Liver (tissue), 9 donors: ENCODE measurements around the gene MAFG. TPM values are rescaled to one million over a fixed set of nuclear protein-coding genes. Genes with fewer than 3 reads are reported as not detected.

Experiments used
- DNase-seq: peaks from one replicate; pipeline ENCODE4 v3.0.0-alpha.2; 2017; ENCODE audit warnings: low spot score
- H3K27ac ChIP-seq, 2 donors: one replicate each; pipeline ENCODE4 v1.7.0; 2013; ENCODE audit warnings: inconsistent platforms in 2 of 2, low read length in 2 of 2, control low read depth in 1 of 2, low read depth in 1 of 2, mild to moderate bottlenecking in 1 of 2
- H3K27me3 ChIP-seq, 4 donors: one replicate each; pipeline versions ENCODE4 v1.6.1 to v1.7.0; 2013; ENCODE audit warnings: low read length in 3 of 4, inconsistent platforms in 1 of 4, mild to moderate bottlenecking in 1 of 4, moderate library complexity in 1 of 4; ENCODE audit not compliant: control insufficient read depth in 4 of 4, insufficient read depth in 4 of 4
- H3K36me3 ChIP-seq, 4 donors: one replicate each; pipeline versions ENCODE4 v1.6.1 to v1.7.0; 2013; ENCODE audit warnings: low read length in 3 of 4, mild to moderate bottlenecking in 3 of 4, low read depth in 1 of 4, moderate library complexity in 1 of 4; ENCODE audit not compliant: control insufficient read depth in 4 of 4, insufficient read depth in 3 of 4
- H3K4me1 ChIP-seq, 4 donors: one replicate each; pipeline versions ENCODE4 v1.6.1 to v1.7.0; 2013; ENCODE audit warnings: low read length in 3 of 4, mild to moderate bottlenecking in 3 of 4, moderate library complexity in 1 of 4; ENCODE audit not compliant: control insufficient read depth in 4 of 4, insufficient read depth in 4 of 4
- H3K4me3 ChIP-seq, 3 donors: one replicate each; pipeline versions ENCODE4 v1.6.1 to v1.7.0; 2013; ENCODE audit warnings: low read length in 3 of 3, control low read depth in 1 of 3, low read depth in 1 of 3, mild to moderate bottlenecking in 1 of 3
- H3K9ac ChIP-seq, 2 donors: one replicate each; pipeline ENCODE4 v1.7.0; 2013; ENCODE audit warnings: low read length in 2 of 2, mild to moderate bottlenecking in 2 of 2, moderate library complexity in 2 of 2, control low read depth in 1 of 2, low read depth in 1 of 2
- H3K9me3 ChIP-seq, 4 donors: one replicate each; pipeline versions ENCODE4 v1.6.1 to v1.7.0; 2013; ENCODE audit warnings: low read length in 3 of 4; ENCODE audit not compliant: control insufficient read depth in 4 of 4
- EGR1 ChIP-seq, 2 donors: IDR thresholded peaks; 2 replicates each; pipeline ENCODE4 v1.6.1; 2016 to 2018; ENCODE audit warnings: antibody characterized with exemption in 2 of 2, low read depth in 2 of 2
- GABPA ChIP-seq, 2 donors: IDR thresholded peaks in 1 of 2; conservative IDR thresholded peaks in 1 of 2; 2 replicates each; pipeline ENCODE4 v1.6.1; 2016; ENCODE audit warnings: antibody characterized with exemption in 2 of 2, mild to moderate bottlenecking in 1 of 2, moderate library complexity in 1 of 2
- HNF4A ChIP-seq, 2 donors: conservative IDR thresholded peaks; 2 replicates each; pipeline ENCODE4 v1.6.1; 2016; ENCODE audit warnings: antibody characterized with exemption in 2 of 2, mild to moderate bottlenecking in 2 of 2
- NR2F2 ChIP-seq: IDR thresholded peaks from 2 replicates; pipeline ENCODE4 v1.6.1; 2016; ENCODE audit warnings: antibody characterized with exemption
- RAD21 ChIP-seq, 2 donors: IDR thresholded peaks; 2 replicates each; pipeline ENCODE4 v1.6.1; 2016; ENCODE audit warnings: antibody characterized with exemption in 2 of 2, mild to moderate bottlenecking in 2 of 2
- RXRA ChIP-seq, 2 donors: IDR thresholded peaks; 2 replicates each; pipeline ENCODE4 v1.6.1; 2017 to 2018; ENCODE audit warnings: antibody characterized with exemption in 2 of 2, mild to moderate bottlenecking in 1 of 2
- SP1 ChIP-seq: IDR thresholded peaks from 2 replicates; pipeline ENCODE4 v1.6.1; 2018; ENCODE audit warnings: antibody characterized with exemption, mild to moderate bottlenecking
- TAF1 ChIP-seq: conservative IDR thresholded peaks from 2 replicates; pipeline ENCODE4 v1.6.1; 2016; ENCODE audit warnings: antibody characterized with exemption, mild to moderate bottlenecking
- YY1 ChIP-seq: IDR thresholded peaks from 2 replicates; pipeline ENCODE4 v1.6.1; 2016; ENCODE audit warnings: antibody characterized with exemption, mild to moderate bottlenecking
- WGBS: extraction: QIAGEN DNeasy Blood & Tissue Kit; methylation state at CpG from one replicate; pipeline ENCODE4 v1.1.7; 2013; 5-methylcytosine and 5-hydroxymethylcytosine counted together
- polyA plus RNA-seq, 2 donors: library from polyadenylated mRNA; stranded (reverse) in 1 of 2; unstranded in 1 of 2; fragments of 200-250 nt in 1 of 2; fragments of >200 nt in 1 of 2; fragmentation: Nextera tagmentation in 1 of 2; extraction: Ambion mirVana in 1 of 2; gene quantifications; one replicate each; pipeline versions ENCODE4 v1.2.1 to v1.2.3, GENCODE V29; 2013 to 2015
- total RNA-seq, 2 donors: library from RNA; depleted of rRNA; stranded (reverse); fragments of >200 nt; gene quantifications; one replicate each; pipeline ENCODE4 v1.2.3, GENCODE V29; 2014
- TF ChIP-seq, protein P1 (sequence below): IDR thresholded peaks from 2 replicates; pipeline ENCODE4 v1.6.1; 2016; ENCODE audit warnings: antibody characterized with exemption
- TF ChIP-seq, protein P2 (sequence below): fragments of 150-350 bp; IDR thresholded peaks from 2 replicates; pipeline ENCODE4 v1.5.1; 2017; ENCODE audit warnings: improper control_type of control experiment, low read depth, low read length; ENCODE audit not compliant: missing input control
- TF ChIP-seq, protein P3 (sequence below): IDR thresholded peaks from 2 replicates; pipeline ENCODE4 v1.6.1; 2016; ENCODE audit warnings: antibody characterized with exemption, mild to moderate bottlenecking
- TF ChIP-seq, protein P4 (sequence below): IDR thresholded peaks from 2 replicates; pipeline ENCODE4 v1.6.1; 2016; ENCODE audit warnings: antibody characterized with exemption
- TF ChIP-seq, protein P5 (sequence below): IDR thresholded peaks from 2 replicates; pipeline ENCODE4 v1.6.1; 2016; ENCODE audit warnings: antibody characterized with exemption
- donor health status: healthy.
- donor health status: healthy.
- donor health status: healthy.
- donor health status: healthy.
- donor health status: healthy.

The MAFG gene
- total and polyA plus RNA-seq, 4 donors: 3.0 to 17.0 (median 8.9) TPM

DNA sequence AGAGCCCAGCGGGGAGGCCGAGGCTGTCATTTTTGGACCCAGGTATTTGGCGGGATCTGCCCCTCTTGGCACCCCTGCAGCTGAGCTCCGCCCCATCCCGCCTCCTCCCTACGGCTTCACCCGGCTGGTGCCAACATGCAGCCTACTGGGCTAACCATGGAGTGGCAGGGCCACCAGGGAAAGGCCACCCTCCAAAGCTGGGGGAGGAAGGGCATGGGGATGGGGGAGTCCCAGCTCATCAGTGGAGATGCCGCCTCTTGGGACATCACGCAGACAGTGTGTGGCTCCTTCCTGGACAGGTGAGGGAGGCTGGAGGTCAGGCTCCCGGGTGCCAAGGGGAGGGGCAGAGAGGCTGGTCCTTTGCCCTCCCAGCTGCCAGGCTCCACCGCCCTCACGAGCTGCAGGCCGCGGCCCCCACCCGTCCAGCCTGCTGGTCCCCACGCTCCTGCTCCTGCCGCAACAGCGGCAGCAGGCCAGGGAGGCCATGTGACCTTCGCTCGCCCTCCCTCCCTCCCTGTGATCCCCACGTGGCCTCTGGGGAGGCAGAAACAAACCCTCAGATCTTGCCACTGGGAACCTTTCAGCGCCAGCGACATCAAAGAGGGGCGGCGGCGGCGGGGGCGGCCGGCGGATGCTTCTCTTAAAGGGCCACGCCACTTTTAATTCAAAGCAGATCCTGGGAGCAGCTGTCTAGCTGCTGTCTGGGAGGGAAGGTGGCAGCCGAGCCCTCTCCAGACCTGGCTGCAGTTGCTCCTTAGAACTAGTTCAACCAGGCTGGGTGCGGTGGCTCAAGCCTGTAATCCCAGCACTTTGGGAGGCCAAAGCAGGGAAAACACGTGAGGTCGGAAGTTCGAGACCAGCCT is 40.2 kb upstream of the MAFG start:
- WGBS: 9% methylated on average over 36 of the region's 36 CpGs
- Histone ChIP-seq H3K36me3 (no peaks in the 10 kb centered on the region), H3K9me3 (no peaks in the 10 kb centered on the region), H3K4me3 (peak overlapping the region in 1 of 3 donors; percentile 16), H3K9ac (no peak overlapping the region), H3K4me1 (peaks cover 8 to 35% (median 18%) of the 10 kb centered on the region in 4 donors), H3K27me3 (no peaks in the 10 kb centered on the region), H3K27ac (peak overlapping the region; percentile 3 to 58)
- TF ChIP-seq HNF4A (conservative IDR thresholded peaks at IDR 0.05) (peak; percentile 47 to 61), TAF1 (no peak), YY1 (peak; percentile 70), RXRA (IDR thresholded peaks at IDR 0.05) (peak; percentile 65 to 69), EGR1 (IDR thresholded peaks at IDR 0.05; ENCODE audit: low read depth in 2 of 2) (peak; percentile 98 to 99), NR2F2 (peak; percentile 26), RAD21 (IDR thresholded peaks at IDR 0.05) (peak in 1 of 2 donors; percentile 27), SP1 (peak; percentile 62), GABPA (IDR thresholded peaks at IDR 0.05 in 1 of 2, conservative IDR thresholded peaks at IDR 0.05 in 1 of 2) (peak in 1 of 2 donors; percentile 58)
- TF ChIP-seq, protein P1, sequence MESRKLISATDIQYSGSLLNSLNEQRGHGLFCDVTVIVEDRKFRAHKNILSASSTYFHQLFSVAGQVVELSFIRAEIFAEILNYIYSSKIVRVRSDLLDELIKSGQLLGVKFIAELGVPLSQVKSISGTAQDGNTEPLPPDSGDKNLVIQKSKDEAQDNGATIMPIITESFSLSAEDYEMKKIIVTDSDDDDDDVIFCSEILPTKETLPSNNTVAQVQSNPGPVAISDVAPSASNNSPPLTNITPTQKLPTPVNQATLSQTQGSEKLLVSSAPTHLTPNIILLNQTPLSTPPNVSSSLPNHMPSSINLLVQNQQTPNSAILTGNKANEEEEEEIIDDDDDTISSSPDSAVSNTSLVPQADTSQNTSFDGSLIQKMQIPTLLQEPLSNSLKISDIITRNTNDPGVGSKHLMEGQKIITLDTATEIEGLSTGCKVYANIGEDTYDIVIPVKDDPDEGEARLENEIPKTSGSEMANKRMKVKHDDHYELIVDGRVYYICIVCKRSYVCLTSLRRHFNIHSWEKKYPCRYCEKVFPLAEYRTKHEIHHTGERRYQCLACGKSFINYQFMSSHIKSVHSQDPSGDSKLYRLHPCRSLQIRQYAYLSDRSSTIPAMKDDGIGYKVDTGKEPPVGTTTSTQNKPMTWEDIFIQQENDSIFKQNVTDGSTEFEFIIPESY: no peak
- TF ChIP-seq, protein P2, sequence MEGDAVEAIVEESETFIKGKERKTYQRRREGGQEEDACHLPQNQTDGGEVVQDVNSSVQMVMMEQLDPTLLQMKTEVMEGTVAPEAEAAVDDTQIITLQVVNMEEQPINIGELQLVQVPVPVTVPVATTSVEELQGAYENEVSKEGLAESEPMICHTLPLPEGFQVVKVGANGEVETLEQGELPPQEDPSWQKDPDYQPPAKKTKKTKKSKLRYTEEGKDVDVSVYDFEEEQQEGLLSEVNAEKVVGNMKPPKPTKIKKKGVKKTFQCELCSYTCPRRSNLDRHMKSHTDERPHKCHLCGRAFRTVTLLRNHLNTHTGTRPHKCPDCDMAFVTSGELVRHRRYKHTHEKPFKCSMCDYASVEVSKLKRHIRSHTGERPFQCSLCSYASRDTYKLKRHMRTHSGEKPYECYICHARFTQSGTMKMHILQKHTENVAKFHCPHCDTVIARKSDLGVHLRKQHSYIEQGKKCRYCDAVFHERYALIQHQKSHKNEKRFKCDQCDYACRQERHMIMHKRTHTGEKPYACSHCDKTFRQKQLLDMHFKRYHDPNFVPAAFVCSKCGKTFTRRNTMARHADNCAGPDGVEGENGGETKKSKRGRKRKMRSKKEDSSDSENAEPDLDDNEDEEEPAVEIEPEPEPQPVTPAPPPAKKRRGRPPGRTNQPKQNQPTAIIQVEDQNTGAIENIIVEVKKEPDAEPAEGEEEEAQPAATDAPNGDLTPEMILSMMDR: no peak
- TF ChIP-seq, protein P3, sequence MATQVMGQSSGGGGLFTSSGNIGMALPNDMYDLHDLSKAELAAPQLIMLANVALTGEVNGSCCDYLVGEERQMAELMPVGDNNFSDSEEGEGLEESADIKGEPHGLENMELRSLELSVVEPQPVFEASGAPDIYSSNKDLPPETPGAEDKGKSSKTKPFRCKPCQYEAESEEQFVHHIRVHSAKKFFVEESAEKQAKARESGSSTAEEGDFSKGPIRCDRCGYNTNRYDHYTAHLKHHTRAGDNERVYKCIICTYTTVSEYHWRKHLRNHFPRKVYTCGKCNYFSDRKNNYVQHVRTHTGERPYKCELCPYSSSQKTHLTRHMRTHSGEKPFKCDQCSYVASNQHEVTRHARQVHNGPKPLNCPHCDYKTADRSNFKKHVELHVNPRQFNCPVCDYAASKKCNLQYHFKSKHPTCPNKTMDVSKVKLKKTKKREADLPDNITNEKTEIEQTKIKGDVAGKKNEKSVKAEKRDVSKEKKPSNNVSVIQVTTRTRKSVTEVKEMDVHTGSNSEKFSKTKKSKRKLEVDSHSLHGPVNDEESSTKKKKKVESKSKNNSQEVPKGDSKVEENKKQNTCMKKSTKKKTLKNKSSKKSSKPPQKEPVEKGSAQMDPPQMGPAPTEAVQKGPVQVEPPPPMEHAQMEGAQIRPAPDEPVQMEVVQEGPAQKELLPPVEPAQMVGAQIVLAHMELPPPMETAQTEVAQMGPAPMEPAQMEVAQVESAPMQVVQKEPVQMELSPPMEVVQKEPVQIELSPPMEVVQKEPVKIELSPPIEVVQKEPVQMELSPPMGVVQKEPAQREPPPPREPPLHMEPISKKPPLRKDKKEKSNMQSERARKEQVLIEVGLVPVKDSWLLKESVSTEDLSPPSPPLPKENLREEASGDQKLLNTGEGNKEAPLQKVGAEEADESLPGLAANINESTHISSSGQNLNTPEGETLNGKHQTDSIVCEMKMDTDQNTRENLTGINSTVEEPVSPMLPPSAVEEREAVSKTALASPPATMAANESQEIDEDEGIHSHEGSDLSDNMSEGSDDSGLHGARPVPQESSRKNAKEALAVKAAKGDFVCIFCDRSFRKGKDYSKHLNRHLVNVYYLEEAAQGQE: no peak
- TF ChIP-seq, protein P4, sequence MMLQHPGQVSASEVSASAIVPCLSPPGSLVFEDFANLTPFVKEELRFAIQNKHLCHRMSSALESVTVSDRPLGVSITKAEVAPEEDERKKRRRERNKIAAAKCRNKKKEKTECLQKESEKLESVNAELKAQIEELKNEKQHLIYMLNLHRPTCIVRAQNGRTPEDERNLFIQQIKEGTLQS: no peak
- TF ChIP-seq, protein P5, sequence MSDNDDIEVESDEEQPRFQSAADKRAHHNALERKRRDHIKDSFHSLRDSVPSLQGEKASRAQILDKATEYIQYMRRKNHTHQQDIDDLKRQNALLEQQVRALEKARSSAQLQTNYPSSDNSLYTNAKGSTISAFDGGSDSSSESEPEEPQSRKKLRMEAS: peak; percentile 94
- peak; percentile 67 for DNase-seq
